Loucy (cell line): ENCODE measurements around the gene AGPAT3.

Source experiments
- CTCF ChIP-seq: fragments of 200-600 bp; sonication (generic); conservative IDR thresholded peaks from 2 replicates; pipeline ENCODE4 v1.5.1; 2014; ENCODE audit warnings: mild to moderate bottlenecking, antibody characterized with exemption, low read length
- EZH2phosphoT487 ChIP-seq: fragments of 200-600 bp; IDR thresholded peaks from 2 replicates; pipeline ENCODE4 v1.6.1; 2018; ENCODE audit warnings: antibody characterized with exemption, mild to moderate bottlenecking, moderate library complexity, borderline replicate concordance

GRCh38 chr21:43931489-43931888 is 66.5 kb downstream of the AGPAT3 start:
- no peak for TF ChIP-seq CTCF
- TF ChIP-seq EZH2phosphoT487, result no peak
